GM12891 (cell line): ENCODE data around the gene TRIO.

Experiments
- DNase-seq: peaks from one replicate; pipeline ENCODE4 v3.0.0; 2011; ENCODE audit warnings: low spot score; ENCODE audit not compliant: insufficient read length
- FAIRE-seq: peaks from 2 replicates; lab custom pipeline; 2011; peaks lifted over from hg19 to GRCh38; lab: Jason Lieb, UNC
- PAX5 ChIP-seq: IDR thresholded peaks from 2 replicates; pipeline ENCODE4 v1.6.1; 2011; ENCODE audit warnings: low read length, moderate library complexity, mild to moderate bottlenecking; ENCODE audit not compliant: insufficient read depth, severe bottlenecking
- POLR2A ChIP-seq: IDR thresholded peaks from 2 replicates; pipeline ENCODE4 v1.6.1; 2011; ENCODE audit warnings: low read depth, low read length, control low read depth
- POLR2AphosphoS5 ChIP-seq: IDR thresholded peaks from 2 replicates; pipeline ENCODE4 v1.6.1; 2011; ENCODE audit warnings: low read depth, low read length, control low read depth
- POU2F2 ChIP-seq: IDR thresholded peaks from 2 replicates; pipeline ENCODE4 v1.6.1; 2011; ENCODE audit warnings: low read depth, mild to moderate bottlenecking, control low read depth, low read length, moderate library complexity
- SPI1 ChIP-seq: IDR thresholded peaks from 2 replicates; pipeline ENCODE4 v1.6.1; 2011; ENCODE audit warnings: low read depth, low read length, control low read depth
- TAF1 ChIP-seq: IDR thresholded peaks from 2 replicates; pipeline ENCODE4 v1.6.1; 2011; ENCODE audit warnings: low read depth, low read length, control low read depth

TRIO gene

DNA sequence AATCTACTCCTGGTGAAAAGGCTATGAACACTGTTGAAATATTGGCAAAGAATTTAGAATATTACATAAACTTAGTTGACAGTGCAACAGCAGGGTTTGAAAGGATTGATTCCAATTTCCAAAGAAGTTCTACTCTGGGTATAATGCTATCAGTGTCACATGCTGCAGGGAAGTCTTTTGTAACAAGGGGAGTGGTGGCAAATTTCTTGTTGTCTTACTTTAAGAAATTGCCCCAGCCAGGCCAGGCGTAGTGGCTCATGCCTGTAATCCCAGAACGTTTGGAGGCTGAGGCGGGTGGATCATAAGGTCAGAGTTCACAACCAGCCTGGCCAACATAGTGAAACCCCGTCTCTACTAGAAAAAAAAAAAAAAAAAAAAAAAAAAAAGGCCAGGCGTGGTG, 352.2 kb downstream of the TRIO start:
- no peak for DNase-seq
- TF ChIP-seq TAF1 (no peak), POLR2AphosphoS5 (no peak), PAX5 (no peak)
- FAIRE-seq, result no peak

DNA sequence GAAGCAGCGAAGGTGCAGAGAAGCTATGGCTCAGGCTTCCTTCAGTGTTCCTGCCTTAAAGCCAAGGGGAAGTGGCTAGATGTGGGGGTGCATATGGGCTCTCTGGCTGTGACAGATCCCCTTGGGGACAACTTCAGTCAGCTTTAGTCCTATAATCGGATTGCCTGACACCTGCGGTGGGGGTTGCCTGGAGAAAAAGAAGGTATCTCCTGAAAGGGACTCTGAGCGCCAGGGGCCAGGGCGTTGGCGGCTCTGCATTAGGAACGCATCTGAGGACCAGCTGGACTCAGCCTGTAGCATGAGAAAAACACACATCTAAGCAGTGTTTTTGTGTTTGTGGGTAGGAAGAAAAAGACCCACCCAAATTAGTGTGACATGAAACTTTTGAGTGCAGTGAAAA, 354.2 kb downstream of the TRIO start:
- DNase-seq (no peak), FAIRE-seq (no peak)
- TF ChIP-seq POLR2A, result no peak
- no peak for TF ChIP-seq TAF1
- no peak for TF ChIP-seq SPI1

DNA sequence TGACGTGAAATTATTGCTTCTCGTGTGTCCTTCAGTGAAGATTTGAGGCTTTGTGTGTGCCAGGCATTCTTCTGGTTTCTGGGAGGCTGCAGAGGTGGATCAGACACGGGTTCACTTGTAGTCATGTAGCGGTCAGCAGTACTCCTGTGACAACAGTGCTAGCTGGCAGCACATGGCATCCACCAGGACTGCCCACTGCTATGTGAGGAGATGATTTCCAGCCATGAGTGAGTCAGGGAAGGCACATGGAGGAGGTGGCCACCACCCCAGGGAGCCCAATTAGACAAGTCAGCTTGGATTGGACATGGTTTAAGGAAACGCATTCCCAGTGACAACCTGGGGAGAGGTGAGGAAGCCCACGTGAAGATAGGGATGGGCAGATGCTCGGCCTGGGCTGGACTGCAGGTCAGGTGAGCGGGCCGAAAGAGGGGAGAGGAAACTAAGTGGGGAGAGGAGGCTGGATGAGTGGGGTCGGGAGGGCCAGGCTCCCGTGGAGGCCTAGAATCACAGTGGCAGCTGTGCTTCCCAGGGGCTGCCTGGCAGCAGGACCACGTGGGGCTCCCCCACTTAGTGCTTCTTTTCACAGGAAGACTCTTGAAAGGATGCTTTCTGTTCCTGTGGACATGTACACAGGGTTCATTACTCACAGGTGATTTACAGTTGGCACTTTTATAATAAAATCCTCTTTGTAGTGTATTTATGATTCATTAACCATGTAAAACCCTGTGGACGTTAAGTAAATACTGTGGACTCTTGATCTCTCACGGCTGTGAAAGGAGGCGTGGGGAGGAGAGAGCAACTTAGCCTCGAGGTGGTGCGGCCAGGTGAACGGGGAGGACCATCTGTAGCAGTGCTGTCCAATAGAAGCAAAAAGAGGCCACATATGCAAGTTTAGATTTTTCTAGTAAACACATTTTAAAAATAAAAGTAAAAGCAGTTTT, 358.5 kb downstream of the TRIO start:
- DNase-seq, result no peak
- no peak for TF ChIP-seq TAF1
- TF ChIP-seq POLR2AphosphoS5, result no peak
- no peak for TF ChIP-seq POLR2A
- no peak for TF ChIP-seq SPI1
- TF ChIP-seq PAX5, result no peak
- TF ChIP-seq POU2F2, result no peak

DNA sequence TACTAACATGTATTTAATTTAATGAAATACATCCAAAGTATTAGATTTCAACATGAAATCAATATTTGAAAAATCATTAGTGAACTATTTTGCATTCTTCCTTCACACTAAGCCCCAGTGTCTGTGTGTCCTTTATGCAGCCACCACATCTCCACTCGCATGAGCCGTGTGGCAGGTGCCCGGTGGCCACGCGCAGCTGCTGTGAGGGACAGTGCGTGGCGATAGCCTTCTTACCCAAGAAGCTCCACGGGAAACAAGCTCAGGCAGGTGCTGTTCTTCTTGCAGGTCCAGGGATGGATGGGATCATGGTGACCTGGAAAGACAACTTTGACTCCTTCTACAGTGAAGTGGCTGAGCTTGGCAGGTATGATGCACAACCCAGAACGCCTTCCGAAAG, 359.1 kb downstream of the TRIO start:
- TF ChIP-seq TAF1 (no peak), POU2F2 (no peak), SPI1 (no peak), POLR2AphosphoS5 (no peak)
- no peak for DNase-seq
- no peak for FAIRE-seq

More for the DNA sequence above, 358.5 kb downstream of the TRIO start:
- no peak for FAIRE-seq

DNA sequence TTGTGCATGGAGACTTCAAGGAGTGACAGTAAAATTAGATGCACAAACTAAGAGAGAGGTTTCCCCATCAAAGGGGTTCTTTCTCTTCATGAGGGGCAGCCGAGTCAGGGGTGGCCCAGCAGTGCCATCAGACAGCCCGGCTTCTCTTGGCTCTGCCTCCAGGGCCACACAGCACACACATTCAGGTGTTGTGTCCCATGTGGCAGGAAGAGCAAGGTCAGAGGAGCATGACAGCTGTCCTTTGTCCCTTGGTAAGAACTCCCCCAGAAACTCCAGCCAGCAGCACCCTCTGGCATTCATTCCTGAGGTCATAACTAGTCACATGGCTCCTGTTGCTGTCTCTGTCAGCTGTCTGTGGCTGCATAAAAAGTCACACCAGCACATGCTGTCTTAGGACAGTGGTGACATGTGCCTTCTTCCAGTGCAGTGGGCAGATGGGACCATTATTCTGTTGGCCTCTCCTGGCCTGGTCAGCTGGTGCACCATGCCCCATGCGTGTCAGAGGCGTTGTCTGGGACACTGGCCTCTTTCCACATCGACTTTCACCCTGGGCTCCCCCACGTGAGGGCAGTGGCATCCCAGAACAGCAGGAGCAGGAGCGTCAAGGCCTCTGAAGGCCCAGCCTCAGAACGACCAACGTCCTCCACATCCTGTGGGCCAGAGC, 360.0 kb downstream of the TRIO start:
- FAIRE-seq, result no peak
- TF ChIP-seq POU2F2 (no peak), PAX5 (no peak), POLR2AphosphoS5 (no peak), SPI1 (no peak), POLR2A (no peak), TAF1 (no peak)
- DNase-seq, result no peak

DNA sequence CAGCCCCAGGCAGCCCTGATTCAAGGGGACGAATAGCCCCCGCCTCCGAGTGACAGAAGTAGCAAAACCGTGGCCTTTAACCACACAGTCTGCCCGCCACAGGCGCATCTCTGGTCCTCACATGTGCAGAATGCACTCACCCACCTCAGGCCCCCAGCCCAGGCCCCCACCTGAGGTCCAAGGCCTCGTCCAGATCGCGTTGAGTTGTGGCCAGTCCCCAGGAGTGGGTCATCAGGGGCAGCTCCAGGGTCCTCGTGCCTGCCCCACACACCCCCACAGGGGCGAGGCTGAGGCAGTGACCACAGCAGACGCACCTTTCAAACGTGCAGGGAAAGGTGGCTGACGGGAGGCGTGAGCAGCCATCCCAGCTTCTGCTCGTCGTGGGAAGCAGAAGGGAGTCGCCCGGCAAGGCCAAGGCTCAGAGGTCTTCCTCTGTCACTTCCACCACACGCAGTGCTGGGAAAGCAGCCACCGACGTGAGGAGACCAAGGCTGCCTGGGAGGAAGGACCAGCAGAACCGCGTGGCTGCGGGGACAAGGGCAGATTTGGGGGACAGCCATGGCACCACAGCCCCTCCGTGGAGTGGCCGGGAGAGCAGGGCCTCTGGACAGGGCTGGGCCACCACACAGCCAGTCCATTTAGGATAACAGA, 360.7 kb downstream of the TRIO start:
- DNase-seq (no peak), FAIRE-seq (no peak)
- TF ChIP-seq TAF1, result no peak
- no peak for TF ChIP-seq POLR2AphosphoS5

DNA sequence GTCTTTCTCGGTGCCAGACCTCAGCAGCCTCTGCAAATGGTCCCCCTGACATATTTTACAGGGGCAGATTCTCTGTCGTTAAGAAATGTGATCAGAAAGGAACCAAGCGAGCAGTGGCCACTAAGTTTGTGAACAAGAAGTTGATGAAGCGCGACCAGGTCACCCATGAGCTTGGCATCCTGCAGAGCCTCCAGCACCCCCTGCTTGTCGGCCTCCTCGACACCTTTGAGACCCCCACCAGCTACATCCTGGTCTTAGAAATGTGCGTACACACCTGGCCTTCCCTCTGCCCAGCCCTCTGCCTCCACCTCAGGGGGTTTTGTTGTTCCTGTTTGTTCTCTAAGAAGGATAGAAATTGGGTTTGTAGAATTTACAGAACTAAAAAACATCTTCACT, 361.2 kb downstream of the TRIO start:
- FAIRE-seq (no peak), DNase-seq (no peak)
- TF ChIP-seq PAX5 (peak; percentile 13), POU2F2 (no peak), POLR2A (no peak), SPI1 (no peak), TAF1 (no peak), POLR2AphosphoS5 (no peak)

DNA sequence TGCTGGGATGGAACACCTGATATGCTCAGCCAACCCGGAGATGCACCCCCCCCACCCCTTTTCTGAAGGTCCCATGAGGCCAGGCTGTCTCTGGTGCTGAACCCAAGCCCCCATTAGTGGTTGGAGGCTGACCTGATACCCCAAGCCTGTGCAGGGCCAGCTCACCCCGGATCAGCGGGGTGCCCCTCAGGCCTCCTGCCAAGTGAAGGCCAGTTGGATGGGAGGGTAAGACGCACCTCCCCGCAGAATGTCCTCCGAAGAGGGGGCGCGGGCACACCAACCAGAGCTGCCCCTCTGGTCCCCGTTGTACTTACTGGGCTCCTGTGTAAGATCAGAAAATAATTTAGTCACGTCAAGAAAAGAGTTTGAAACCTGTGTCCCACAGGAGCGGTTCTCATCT, 361.7 kb downstream of the TRIO start:
- FAIRE-seq, result no peak

DNA sequence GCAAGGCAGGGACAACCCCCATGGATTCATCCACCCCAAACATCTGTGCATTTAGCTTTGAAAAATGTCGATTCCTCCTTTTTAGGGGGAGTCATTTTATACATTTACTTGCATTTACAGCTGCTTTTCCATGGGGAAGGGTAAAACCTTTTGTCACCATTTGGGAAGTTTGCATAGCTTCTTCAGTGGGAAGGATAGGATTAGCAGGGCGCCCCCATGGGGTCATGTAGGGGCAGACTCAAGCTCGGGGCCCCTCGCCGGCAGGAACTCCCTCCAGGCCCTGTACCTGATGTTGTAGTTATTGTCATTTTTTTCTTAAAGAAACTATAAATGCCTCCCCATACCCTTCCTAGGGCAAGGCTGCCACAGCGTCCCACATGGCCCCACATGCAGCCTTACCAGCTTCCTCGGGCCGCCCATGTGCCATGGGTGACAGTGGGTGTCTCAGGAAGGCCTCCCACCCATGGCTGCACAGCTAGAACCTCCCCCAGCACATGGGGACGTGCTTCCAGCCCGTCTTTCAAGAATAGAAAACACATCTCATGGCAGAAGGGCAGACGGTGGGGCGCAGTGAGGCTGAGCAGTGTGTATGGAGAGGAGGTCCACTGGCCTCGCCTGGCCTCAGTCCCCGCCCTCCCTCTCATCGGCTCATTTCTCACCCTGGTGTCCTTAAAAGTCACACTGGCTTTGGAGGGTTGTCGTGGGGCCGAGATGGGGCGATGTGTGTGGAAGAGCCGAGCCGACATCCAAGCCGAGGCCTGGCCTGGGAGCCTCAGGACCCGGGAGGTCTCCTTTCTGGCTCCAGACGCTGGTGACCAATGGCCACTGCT, 362.4 kb downstream of the TRIO start:
- no peak for TF ChIP-seq PAX5
- no peak for TF ChIP-seq POU2F2
- no peak for TF ChIP-seq POLR2A
- no peak for TF ChIP-seq POLR2AphosphoS5
- TF ChIP-seq TAF1, result no peak
- no peak for TF ChIP-seq SPI1
- DNase-seq (no peak), FAIRE-seq (no peak)

More for the DNA sequence above, 361.7 kb downstream of the TRIO start:
- TF ChIP-seq TAF1 (no peak), SPI1 (no peak), PAX5 (no peak), POU2F2 (no peak), POLR2AphosphoS5 (no peak), POLR2A (no peak)
- no peak for DNase-seq
